Glutamatergic neuron (in vitro differentiated cells): ENCODE data around the gene SNAP47. TPM values are rescaled to one million over a fixed set of nuclear protein-coding genes. Genes with fewer than 3 reads are reported as not detected.
A peak's percentile ranks its signal among the peaks of the same experiment; 100 is the strongest.

ENCODE experiments used
- DNase-seq: peaks from one replicate; pipeline ENCODE4 v3.0.0; 2022
- H3K27ac Mint-ChIP-seq: one replicate; pipeline ENCODE4 v1.8.0; 2020; ENCODE audit warnings: mild to moderate bottlenecking, mixed read lengths, inconsistent platforms; ENCODE audit not compliant: unreplicated experiment
- H3K27me3 Mint-ChIP-seq: one replicate; pipeline ENCODE4 v1.8.0; 2020; ENCODE audit warnings: mild to moderate bottlenecking, moderate library complexity, mixed read lengths, inconsistent platforms; ENCODE audit not compliant: unreplicated experiment
- H3K36me3 Mint-ChIP-seq: one replicate; pipeline ENCODE4 v1.8.0; 2020; ENCODE audit warnings: mild to moderate bottlenecking, mixed read lengths, inconsistent platforms; ENCODE audit not compliant: unreplicated experiment
- H3K4me1 Mint-ChIP-seq: one replicate; pipeline ENCODE4 v1.8.0; 2020; ENCODE audit warnings: mild to moderate bottlenecking, low read depth, mixed read lengths, inconsistent platforms; ENCODE audit not compliant: unreplicated experiment
- H3K4me3 Mint-ChIP-seq: one replicate; pipeline ENCODE4 v1.8.0; 2020; ENCODE audit warnings: mild to moderate bottlenecking, mixed read lengths, inconsistent platforms; ENCODE audit not compliant: unreplicated experiment
- H3K9me3 Mint-ChIP-seq: one replicate; pipeline ENCODE4 v1.8.0; 2020; ENCODE audit warnings: mild to moderate bottlenecking, moderate library complexity, mixed read lengths, inconsistent platforms; ENCODE audit not compliant: unreplicated experiment
- CTCF ChIP-seq: fragments of 200-600 bp; sonication (generic); IDR thresholded peaks from one replicate; pipeline ENCODE4 v1.5.0; 2021; ENCODE audit not compliant: partially characterized antibody, unreplicated experiment
- total RNA-seq: library from RNA; stranded (reverse); fragmentation: NEBNext Ultra II Directional; extraction: Animal tissue kit (Norgen Biotek cat#: 25700); gene quantifications from one replicate; pipeline ENCODE4 v1.2.1, GENCODE V29; 2021; ENCODE audit not compliant: unreplicated experiment

Gene SNAP47
- total RNA-seq, 1 donor from 2014 or later, result 34.0 TPM

- no peak overlapping the region for H3K4me3 Mint-ChIP-seq
- DNase-seq, result no peak
- peaks cover 6% of the 10 kb centered on the region for H3K27me3 Mint-ChIP-seq
- no peaks in the 10 kb centered on the region for H3K36me3 Mint-ChIP-seq
- H3K4me1 Mint-ChIP-seq, result peaks cover 7% of the 10 kb centered on the region
- no peak for TF ChIP-seq CTCF
- H3K9me3 Mint-ChIP-seq, result no peaks in the 10 kb centered on the region
- H3K27ac Mint-ChIP-seq, result no peak overlapping the region
Measured at GRCh38 chr1:227740401-227740960, 5.2 kb downstream of the SNAP47 start.

GRCh38 chr1:227741166-227741870 is 6.1 kb downstream of the SNAP47 start:
- Mint-ChIP-seq H3K27ac (no peak overlapping the region), H3K9me3 (no peaks in the 10 kb centered on the region), H3K4me1 (peaks cover 10% of the 10 kb centered on the region), H3K27me3 (peaks cover 4% of the 10 kb centered on the region), H3K4me3 (no peak overlapping the region), H3K36me3 (no peaks in the 10 kb centered on the region)
- DNase-seq, result no peak
- no peak for TF ChIP-seq CTCF

- H3K36me3 Mint-ChIP-seq, result no peaks in the 10 kb centered on the region
- peaks cover 4% of the 10 kb centered on the region for H3K27me3 Mint-ChIP-seq
- peaks cover 7% of the 10 kb centered on the region for H3K4me1 Mint-ChIP-seq
- no peak overlapping the region for H3K27ac Mint-ChIP-seq
- peaks cover 4% of the 10 kb centered on the region for H3K9me3 Mint-ChIP-seq
- TF ChIP-seq CTCF, result peak; percentile 15
- no peak overlapping the region for H3K4me3 Mint-ChIP-seq
- no peak for DNase-seq
Measured at GRCh38 chr1:227742738-227743715, 7.8 kb downstream of the SNAP47 start.

GRCh38 chr1:227744668-227745067 is 9.4 kb downstream of the SNAP47 start:
- Mint-ChIP-seq H3K27me3 (peaks cover 9% of the 10 kb centered on the region), H3K4me3 (no peak overlapping the region), H3K27ac (no peak overlapping the region), H3K4me1 (peaks cover 7% of the 10 kb centered on the region), H3K36me3 (no peaks in the 10 kb centered on the region), H3K9me3 (peaks cover 4% of the 10 kb centered on the region)
- no peak for DNase-seq
- no peak for TF ChIP-seq CTCF
